Measurements from ENCODE around the gene ATG9A. TPM values are rescaled to one million over a fixed set of nuclear protein-coding genes. Genes with fewer than 3 reads are reported as not detected.

The ATG9A gene
- total and polyA plus RNA-seq, 2 donors (not counting 3 experiments of a cell fraction or from before 2014, with no cell fraction given) = 65.5 to 95.0 TPM

DNA sequence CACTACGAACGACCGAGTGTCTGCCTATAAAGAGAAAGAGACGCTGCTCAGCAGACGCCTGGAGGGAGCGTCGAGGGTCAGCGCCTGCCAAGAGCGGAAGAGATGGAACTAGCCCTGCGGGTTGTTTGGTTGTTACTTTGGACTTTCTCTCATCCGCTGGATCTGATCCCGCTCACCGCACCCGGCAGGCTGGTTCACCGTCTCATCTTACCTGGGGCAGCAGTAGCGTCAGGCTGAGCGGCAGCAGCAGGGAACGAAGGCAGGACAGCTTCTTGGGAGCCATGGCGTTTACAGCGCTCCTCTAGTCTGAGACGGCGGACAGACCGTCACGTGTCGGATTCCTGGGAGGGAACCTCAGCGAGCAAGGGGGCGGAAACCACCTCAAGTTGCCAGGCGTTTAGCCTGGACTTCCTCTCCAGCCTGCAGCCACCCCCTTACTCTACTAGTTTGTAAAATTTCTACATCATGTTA, 13.9 kb upstream of the ATG9A start:
- H3K27ac ChIP-seq (ENCODE audit: insufficient read depth, low read depth, low read length) = no peak overlapping the region
- intact Hi-C loops (cut with micrococcal nuclease) = no loop called here
- peaks cover 11% of the 10 kb centered on the region for H3K4me1 ChIP-seq (ENCODE audit: control insufficient read depth, extremely low read depth, insufficient read depth, low read length)
- peaks cover 15% of the 10 kb centered on the region for H3K79me2 ChIP-seq (ENCODE audit: control insufficient read depth, insufficient read depth, low read length)
- FAIRE-seq = no peak
- no TSS peak for BruUV-seq (replicated peaks)
- peaks cover 2% of the 10 kb centered on the region in 2 experiments for H3K36me3 ChIP-seq (ENCODE audit: control insufficient read depth in 2 of 2, extremely low read depth in 1 of 2, insufficient read depth in 2 of 2, low read length in 2 of 2)
- TF ChIP-seq EZH2 (IDR thresholded peaks at IDR 0.05; ENCODE audit: borderline replicate concordance, low read depth, low read length, severe bottlenecking) = no peak
- TF ChIP-seq POLR2AphosphoS5 (IDR thresholded peaks at IDR 0.05; ENCODE audit: insufficient read depth, low read depth, low read length) = no peak
- TF ChIP-seq POLR2A (IDR thresholded peaks at IDR 0.05; ENCODE audit: low read depth, low read length) = no peak
- TF ChIP-seq, protein P1, sequence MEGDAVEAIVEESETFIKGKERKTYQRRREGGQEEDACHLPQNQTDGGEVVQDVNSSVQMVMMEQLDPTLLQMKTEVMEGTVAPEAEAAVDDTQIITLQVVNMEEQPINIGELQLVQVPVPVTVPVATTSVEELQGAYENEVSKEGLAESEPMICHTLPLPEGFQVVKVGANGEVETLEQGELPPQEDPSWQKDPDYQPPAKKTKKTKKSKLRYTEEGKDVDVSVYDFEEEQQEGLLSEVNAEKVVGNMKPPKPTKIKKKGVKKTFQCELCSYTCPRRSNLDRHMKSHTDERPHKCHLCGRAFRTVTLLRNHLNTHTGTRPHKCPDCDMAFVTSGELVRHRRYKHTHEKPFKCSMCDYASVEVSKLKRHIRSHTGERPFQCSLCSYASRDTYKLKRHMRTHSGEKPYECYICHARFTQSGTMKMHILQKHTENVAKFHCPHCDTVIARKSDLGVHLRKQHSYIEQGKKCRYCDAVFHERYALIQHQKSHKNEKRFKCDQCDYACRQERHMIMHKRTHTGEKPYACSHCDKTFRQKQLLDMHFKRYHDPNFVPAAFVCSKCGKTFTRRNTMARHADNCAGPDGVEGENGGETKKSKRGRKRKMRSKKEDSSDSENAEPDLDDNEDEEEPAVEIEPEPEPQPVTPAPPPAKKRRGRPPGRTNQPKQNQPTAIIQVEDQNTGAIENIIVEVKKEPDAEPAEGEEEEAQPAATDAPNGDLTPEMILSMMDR (IDR thresholded peaks at IDR 0.05; ENCODE audit: extremely low read depth in 1 of 2, insufficient read depth in 1 of 2, low read depth in 1 of 2, low read length in 2 of 2) = no peak
- TF ChIP-seq, protein P2, sequence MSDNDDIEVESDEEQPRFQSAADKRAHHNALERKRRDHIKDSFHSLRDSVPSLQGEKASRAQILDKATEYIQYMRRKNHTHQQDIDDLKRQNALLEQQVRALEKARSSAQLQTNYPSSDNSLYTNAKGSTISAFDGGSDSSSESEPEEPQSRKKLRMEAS (IDR thresholded peaks at IDR 0.05; ENCODE audit: insufficient read depth, insufficient read length) = no peak
- TF ChIP-seq GATA2 (IDR thresholded peaks at IDR 0.05; ENCODE audit: insufficient read depth, insufficient read length, low read depth, low read length) = no peak
- no peak for TF ChIP-seq MYC (IDR thresholded peaks at IDR 0.05; ENCODE audit: low read depth, low read length)
- no peak for TF ChIP-seq FOS (IDR thresholded peaks at IDR 0.05; ENCODE audit: borderline replicate concordance, insufficient read depth, low read length)
- TF ChIP-seq JUN (IDR thresholded peaks at IDR 0.05; ENCODE audit: borderline replicate concordance, insufficient read depth, insufficient read length, low read depth) = no peak
- H3K9me3 ChIP-seq (replicated peaks; ENCODE audit: control insufficient read depth, insufficient read depth, low read length) = no peaks in the 10 kb centered on the region
- peak overlapping the region; percentile 44 for H2AFZ ChIP-seq (ENCODE audit: low read depth, low read length)
- H3K4me2 ChIP-seq (ENCODE audit: insufficient read depth, low read length) = no peak overlapping the region
- H3K9me1 ChIP-seq (replicated peaks; ENCODE audit: control insufficient read depth, extremely low read depth, insufficient read depth, low read length) = no peaks in the 10 kb centered on the region
- POLR2A ChIA-PET = no interaction called here
- H4K20me1 ChIP-seq (replicated peaks; ENCODE audit: control insufficient read depth, extremely low read depth, insufficient read depth, low read length) = no peaks in the 10 kb centered on the region
- dilution Hi-C loops (cut with MboI; ENCODE audit: extremely low pct_ligation_motif_present, low sequenced_read_pairs) = no loop called here
- H3K4me3 ChIP-seq (replicated peaks in 1 of 3; ENCODE audit: insufficient read depth in 1 of 3, low read depth in 1 of 3, low read length in 3 of 3) = peak overlapping the region in 1 of 3 experiments; percentile 19
- CTCF ChIA-PET = interaction anchor here (1.8 kb wide), 1 partner anchor 13 kb away, joined by 5 read pairs; the partner anchor contains the start of genes ANKZF1 and ATG9A
- peak; percentile 15 for DNase-seq (ENCODE audit: low read depth, low spot score)
- no peak overlapping the region for H3K9ac ChIP-seq (replicated peaks; ENCODE audit: extremely low read depth, insufficient read depth, low read length)
- H3K27me3 ChIP-seq (ENCODE audit: control insufficient read depth in 2 of 2, insufficient read depth in 2 of 2, low read length in 2 of 2) = no peaks in the 10 kb centered on the region

All from endothelial cell of umbilical vein (primary cell).